ENCODE measurements around the gene AMER2. TPM values are rescaled to one million over a fixed set of nuclear protein-coding genes. Genes with fewer than 3 reads are reported as not detected.
"Not testable (repeated sequence)": the region's sequence is repeated elsewhere in the genome, so short reads cannot be mapped to it uniquely, and the experiment has no call there.

AMER2 gene
- total and polyA plus RNA-seq, 11 donors: not detected

- Histone ChIP-seq H3K27me3 (peaks cover 12 to 61% (median 22%) of the 10 kb centered on the region in 9 donors), H3K4me3 (no peak overlapping the region), H3K4me1 (peaks cover 0 to 10% (median under 1%) of the 10 kb centered on the region in 12 donors), H3K9me3 (no peaks in the 10 kb centered on the region), H3K27ac (no peak overlapping the region), H3K36me3 (no peaks in the 10 kb centered on the region)
- ATAC-seq: no peak
- intact Hi-C loops (cut with DNase I): no loop called here
- DNase-seq: no peak
- TF ChIP-seq, protein P1, sequence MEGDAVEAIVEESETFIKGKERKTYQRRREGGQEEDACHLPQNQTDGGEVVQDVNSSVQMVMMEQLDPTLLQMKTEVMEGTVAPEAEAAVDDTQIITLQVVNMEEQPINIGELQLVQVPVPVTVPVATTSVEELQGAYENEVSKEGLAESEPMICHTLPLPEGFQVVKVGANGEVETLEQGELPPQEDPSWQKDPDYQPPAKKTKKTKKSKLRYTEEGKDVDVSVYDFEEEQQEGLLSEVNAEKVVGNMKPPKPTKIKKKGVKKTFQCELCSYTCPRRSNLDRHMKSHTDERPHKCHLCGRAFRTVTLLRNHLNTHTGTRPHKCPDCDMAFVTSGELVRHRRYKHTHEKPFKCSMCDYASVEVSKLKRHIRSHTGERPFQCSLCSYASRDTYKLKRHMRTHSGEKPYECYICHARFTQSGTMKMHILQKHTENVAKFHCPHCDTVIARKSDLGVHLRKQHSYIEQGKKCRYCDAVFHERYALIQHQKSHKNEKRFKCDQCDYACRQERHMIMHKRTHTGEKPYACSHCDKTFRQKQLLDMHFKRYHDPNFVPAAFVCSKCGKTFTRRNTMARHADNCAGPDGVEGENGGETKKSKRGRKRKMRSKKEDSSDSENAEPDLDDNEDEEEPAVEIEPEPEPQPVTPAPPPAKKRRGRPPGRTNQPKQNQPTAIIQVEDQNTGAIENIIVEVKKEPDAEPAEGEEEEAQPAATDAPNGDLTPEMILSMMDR (IDR thresholded peaks at IDR 0.05): no peak
- no peak for TF ChIP-seq POLR2A (IDR thresholded peaks at IDR 0.05)
- 72 to 80% (median 73%) methylated on average over 3 of the region's 3 CpGs for WGBS, 4 donors
Observed at GRCh38 chr13:25166306-25166705, 5.8 kb downstream of the AMER2 start.

DNA sequence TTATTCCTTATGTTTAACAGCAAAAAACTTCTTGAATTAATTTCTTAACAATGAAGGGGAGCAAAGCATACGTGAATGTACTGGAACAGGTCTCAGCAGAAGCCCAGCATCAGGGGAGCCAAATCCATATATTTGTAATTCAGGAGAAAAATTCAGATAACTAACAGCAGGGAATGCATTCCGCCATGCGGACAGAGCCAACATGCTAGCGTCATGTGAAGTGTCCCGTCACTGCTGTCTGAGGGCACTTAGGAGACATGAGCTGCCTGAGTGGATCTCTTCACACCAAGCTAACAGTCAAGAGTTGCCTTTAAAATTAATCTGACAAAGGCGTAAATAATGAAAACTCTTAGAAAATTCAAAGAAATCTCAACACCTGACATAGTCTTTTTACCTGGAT is 6.4 kb downstream of the AMER2 start:
- ATAC-seq (no peak), DNase-seq (no peak)
- intact Hi-C loops (cut with DNase I): no loop called here
- Histone ChIP-seq H3K27ac (no peak overlapping the region), H3K9me3 (no peaks in the 10 kb centered on the region), H3K27me3 (peaks cover 10 to 55% (median 15%) of the 10 kb centered on the region in 9 donors), H3K36me3 (no peaks in the 10 kb centered on the region), H3K4me3 (no peak overlapping the region), H3K4me1 (peaks cover 0 to 3% (median 0%) of the 10 kb centered on the region in 12 donors)
- TF ChIP-seq, protein P1 (IDR thresholded peaks at IDR 0.05): no peak
- no peak for TF ChIP-seq POLR2A (IDR thresholded peaks at IDR 0.05)
- WGBS, 4 donors: 53 to 69% (median 62%) methylated on average over 6 of the region's 6 CpGs

DNA sequence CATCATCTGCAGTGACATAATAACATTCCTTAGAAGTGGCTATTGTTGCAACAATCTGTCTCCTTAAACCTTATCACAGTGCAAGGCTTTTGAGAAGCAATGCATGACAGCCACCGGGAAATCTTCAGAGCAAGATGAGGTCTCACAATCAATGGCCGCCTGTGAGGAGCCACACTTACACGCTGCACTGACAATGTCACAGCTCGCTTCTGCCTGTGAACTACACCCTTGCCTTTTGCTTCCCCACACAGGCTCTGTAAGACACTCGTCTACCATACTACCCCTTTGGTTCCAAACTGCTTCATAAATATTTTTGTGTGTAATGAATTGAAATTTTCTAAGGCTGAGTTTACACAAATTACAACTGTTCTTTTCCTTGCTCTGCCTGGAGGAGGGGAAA is 6.9 kb downstream of the AMER2 start:
- H3K27me3 ChIP-seq: peaks cover 7 to 50% (median 10%) of the 10 kb centered on the region in 9 donors
- H3K4me3 ChIP-seq; H3K36me3 ChIP-seq; DNase-seq; H3K27ac ChIP-seq; intact Hi-C loops (cut with DNase I); H3K4me1 ChIP-seq; ATAC-seq; H3K9me3 ChIP-seq: not testable (repeated sequence)
- 19 to 29% (median 25%) methylated on average over 5 of the region's 5 CpGs for WGBS, 4 donors

DNA sequence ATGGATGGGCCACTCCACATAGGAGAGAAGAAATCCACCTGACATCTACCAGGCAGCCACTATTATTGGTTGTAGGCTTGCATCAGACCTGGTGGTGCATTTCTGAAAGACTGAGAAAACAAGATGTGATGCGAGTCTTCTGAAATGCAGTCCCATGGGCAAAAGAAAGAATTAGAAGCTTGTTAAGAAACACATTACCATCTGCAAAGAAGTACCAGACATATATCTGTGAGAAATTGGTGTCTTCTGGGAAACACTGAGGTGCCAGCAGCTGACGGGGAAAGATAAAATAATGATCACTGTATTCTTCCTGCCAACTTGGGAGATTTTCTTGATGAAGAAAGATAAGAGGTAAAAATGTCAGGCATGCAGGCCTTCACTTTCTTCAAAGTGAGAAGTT is 14.4 kb downstream of the AMER2 start:
- WGBS, 4 donors: 55 to 69% (median 63%) methylated on average over 2 of the region's 2 CpGs
- no peak for DNase-seq
- no peak overlapping the region for H3K27ac ChIP-seq
- no peaks in the 10 kb centered on the region for H3K36me3 ChIP-seq
- H3K27me3 ChIP-seq: peaks cover 0 to 12% (median 4%) of the 10 kb centered on the region in 9 donors
- TF ChIP-seq POLR2A (IDR thresholded peaks at IDR 0.05): no peak
- TF ChIP-seq, protein P1 (IDR thresholded peaks at IDR 0.05): no peak
- intact Hi-C loops (cut with DNase I): no loop called here
- H3K4me1 ChIP-seq: no peaks in the 10 kb centered on the region
- no peak overlapping the region for H3K4me3 ChIP-seq
- no peaks in the 10 kb centered on the region for H3K9me3 ChIP-seq
- ATAC-seq: no peak

DNA sequence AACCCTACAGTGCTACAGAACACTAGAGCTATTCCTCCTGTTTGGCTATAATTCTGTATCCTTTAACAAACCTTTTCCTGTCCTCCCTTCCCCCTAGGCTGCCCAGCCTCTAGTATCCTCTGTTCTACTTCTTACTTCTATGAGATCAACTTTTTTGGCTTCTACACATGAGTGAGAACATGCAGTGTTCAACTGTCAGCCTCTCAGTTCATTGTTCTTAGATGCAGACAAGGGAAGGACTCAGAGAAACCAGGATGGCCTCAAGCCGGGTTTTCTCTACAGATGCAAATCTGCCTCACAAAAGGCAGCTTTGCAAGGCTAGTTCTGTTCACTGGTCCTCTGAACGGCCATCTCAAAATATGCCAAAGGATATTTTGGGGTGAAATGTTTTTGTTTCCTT is 18.4 kb downstream of the AMER2 start:
- intact Hi-C loops (cut with DNase I): no loop called here
- TF ChIP-seq, protein P1 (IDR thresholded peaks at IDR 0.05): no peak
- TF ChIP-seq POLR2A (IDR thresholded peaks at IDR 0.05): no peak

More for the DNA sequence above, 18.4 kb downstream of the AMER2 start:
- ATAC-seq (no peak), DNase-seq (no peak)
- 26 to 40% (median 32%) methylated on average over 2 of the region's 2 CpGs for WGBS, 4 donors
- Histone ChIP-seq H3K27me3 (peaks cover 0 to 12% (median 0%) of the 10 kb centered on the region in 9 donors), H3K36me3 (no peaks in the 10 kb centered on the region), H3K9me3 (no peaks in the 10 kb centered on the region), H3K4me1 (no peaks in the 10 kb centered on the region), H3K4me3 (no peak overlapping the region), H3K27ac (no peak overlapping the region)

Measured in heart left ventricle (tissue), 16 donors.